ENCODE data around the gene PPP2R5D. TPM values are rescaled to one million over a fixed set of nuclear protein-coding genes. Genes with fewer than 3 reads are reported as not detected.

The PPP2R5D gene
- total RNA-seq, 1 experiment from 2014 or later = 53.5 TPM

DNA sequence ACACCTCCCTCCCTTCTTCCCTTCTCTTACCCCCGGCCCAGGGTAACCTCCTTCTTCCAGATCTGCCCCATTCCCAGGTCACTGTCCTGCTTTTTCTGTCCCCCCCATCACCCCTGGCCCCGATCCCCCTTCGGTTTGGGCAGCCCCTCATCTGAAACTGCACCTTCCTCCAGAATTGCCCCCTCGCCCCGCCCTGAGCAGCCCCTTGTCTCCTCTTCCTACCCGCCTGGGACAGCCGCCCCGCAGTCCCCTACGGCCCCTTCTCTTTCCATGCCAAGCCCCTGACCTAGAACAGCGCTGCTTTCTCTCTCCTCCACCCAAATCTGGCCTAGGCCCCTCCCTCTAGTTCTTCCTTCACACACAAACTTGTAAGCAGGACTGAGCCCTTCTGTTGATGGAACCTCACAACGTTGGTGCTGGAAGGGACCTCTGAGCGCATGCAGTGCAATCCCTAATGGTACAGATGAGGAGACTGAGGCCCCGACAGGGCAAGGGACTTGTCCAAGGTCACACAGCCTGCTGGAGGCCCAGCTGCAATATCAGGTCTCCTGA is 630 bp downstream of the PPP2R5D start:
- Histone ChIP-seq H3K27me3 (ENCODE audit: insufficient read depth, low read length) (no peaks in the 10 kb centered on the region), H3K4me2 (ENCODE audit: insufficient read depth, insufficient read length, low read length) (peak overlapping the region; percentile 61), H4K5ac (ENCODE audit: insufficient read length, low read depth, low read length) (no peak overlapping the region), H3K56ac (ENCODE audit: insufficient read length, low read depth, low read length) (no peak overlapping the region), H3K4ac (ENCODE audit: low read depth, low read length) (no peak overlapping the region), H3K14ac (ENCODE audit: insufficient read depth, low read length) (no peak overlapping the region; the same call in 1 of the 2 replicates), H3K4me1 (ENCODE audit: insufficient read depth, low read length) (no peaks in the 10 kb centered on the region), H2BK5ac (ENCODE audit: insufficient read length, low read length) (no peak overlapping the region), H3K18ac (ENCODE audit: insufficient read length, low read depth, low read length) (no peak overlapping the region), H4K91ac (ENCODE audit: insufficient read length, low read depth, low read length) (no peak overlapping the region), H3K23me2 (ENCODE audit: insufficient read length, low read depth, low read length, poor library complexity, severe bottlenecking) (peaks cover 6% of the 10 kb centered on the region), H3T11ph (ENCODE audit: low read length) (no peak overlapping the region), H3K79me1 (ENCODE audit: insufficient read depth, low read depth, low read length, poor library complexity, severe bottlenecking) (peaks cover 4% of the 10 kb centered on the region), H2BK15ac (ENCODE audit: low read depth, low read length) (no peak overlapping the region), H3K9me3 (ENCODE audit: control insufficient read depth, low read depth, low read length) (no peaks in the 10 kb centered on the region), H3K23ac (ENCODE audit: insufficient read length, low read depth, low read length) (no peak overlapping the region), H2BK120ac (ENCODE audit: low read depth, low read length, poor library complexity, severe bottlenecking) (no peak overlapping the region), H4K20me1 (ENCODE audit: control insufficient read depth, insufficient read depth, insufficient read length) (no peaks in the 10 kb centered on the region), H3K27ac (ENCODE audit: insufficient read length, low read depth, low read length) (no peak overlapping the region), H2BK12ac (ENCODE audit: insufficient read length, low read depth, low read length) (no peak overlapping the region), H3K79me2 (ENCODE audit: insufficient read depth, low read length) (no peaks in the 10 kb centered on the region; the same call in 1 of the 2 replicates), H3K9ac (ENCODE audit: extremely low read depth, insufficient read length, low read length) (peak overlapping the region; percentile 28), H2BK20ac (ENCODE audit: low read depth, low read length, poor library complexity, severe bottlenecking) (no peak overlapping the region), H4K8ac (replicated peaks; ENCODE audit: insufficient read length, low read depth, low read length) (no peak overlapping the region), H2AFZ (ENCODE audit: low read length) (no peak overlapping the region), H2AK5ac (ENCODE audit: insufficient read length, low read length) (no peak overlapping the region)
- no peak for DNase-seq
- Mint-ChIP-seq H3K27ac (no peak overlapping the region; a peak in 1 of 7 replicates), H3K4me1 (peaks cover 20 to 29% of the 10 kb centered on the region in 2 experiments), H3K27me3 (ENCODE audit: low read depth) (no peaks in the 10 kb centered on the region), H3K9me3 (no peaks in the 10 kb centered on the region), H3K36me3 (ENCODE audit: insufficient read depth in 1 of 3, low read depth in 3 of 3) (peaks cover 8 to 23% (median 16%) of the 10 kb centered on the region in 3 experiments), H3K4me3 (peak overlapping the region; percentile 77 to 83)
- no peak for TF ChIP-seq CTCF (conservative IDR thresholded peaks at IDR 0.05)
- WGBS (ENCODE audit: extremely low coverage, insufficient read length, low lambda C conversion rate) = no CpG with 5 or more reads among the region's 13 CpGs

Measured in H9 (cell line).